Skeletal muscle tissue (tissue), 5 donors: Measurements from ENCODE around the gene KIR3DL2. TPM values are rescaled to one million over a fixed set of nuclear protein-coding genes. Genes with fewer than 3 reads are reported as not detected.
"Not testable (repeated sequence)": the region's sequence is repeated elsewhere in the genome, so short reads cannot be mapped to it uniquely, and the experiment has no call there.

Experiments
- H3K27ac ChIP-seq: one replicate; pipeline ENCODE4 v1.7.0; 2013; ENCODE audit warnings: mild to moderate bottlenecking, low read depth, low read length, inconsistent platforms
- H3K27me3 ChIP-seq, 3 donors: one replicate each; pipeline ENCODE4 v1.7.0; 2013; ENCODE audit warnings: low read length in 3 of 3; ENCODE audit not compliant: control insufficient read depth in 3 of 3, insufficient read depth in 3 of 3
- H3K36me3 ChIP-seq, 3 donors: one replicate each; pipeline ENCODE4 v1.7.0; 2013; ENCODE audit warnings: low read length in 3 of 3; ENCODE audit not compliant: control insufficient read depth in 3 of 3, insufficient read depth in 3 of 3
- H3K4me1 ChIP-seq, 3 donors: one replicate each; pipeline ENCODE4 v1.7.0; 2013; ENCODE audit warnings: low read length in 3 of 3, mild to moderate bottlenecking in 3 of 3; ENCODE audit not compliant: control insufficient read depth in 3 of 3, insufficient read depth in 3 of 3
- H3K4me3 ChIP-seq, 3 donors: one replicate each; pipeline ENCODE4 v1.7.0; 2013; ENCODE audit warnings: low read length in 3 of 3
- H3K9ac ChIP-seq, 3 donors: one replicate each; pipeline ENCODE4 v1.7.0; 2013; ENCODE audit warnings: low read length in 3 of 3, mild to moderate bottlenecking in 3 of 3, moderate library complexity in 2 of 3, low read depth in 1 of 3
- H3K9me3 ChIP-seq, 3 donors: one replicate each; pipeline ENCODE4 v1.7.0; 2013; ENCODE audit warnings: low read length in 3 of 3; ENCODE audit not compliant: control insufficient read depth in 3 of 3
- small RNA-seq: library from RNA; depleted of rRNA; stranded (forward); fragments of <200 nt; gene quantifications from one replicate; pipeline ENCODE3, GENCODE V24; 2014
- total RNA-seq: library from RNA; depleted of rRNA; stranded (reverse); fragments of >200 nt; gene quantifications from one replicate; pipeline ENCODE4 v1.2.3, GENCODE V29; 2014
- donor health status: Osteomylitis.

KIR3DL2 gene
- total RNA-seq, 1 donor from 2014 or later, result not detected

GRCh38 chr19:54905803-54906511 lies 55.7 kb downstream of the KIR3DL2 start, which contains the start of gene NCR1:
TSS of gene NCR1 (plus strand) at chr19:54906148. CDS start at chr19:54906188, 40 bp downstream.
- H3K4me3 ChIP-seq, result no peak within 1 kb of the TSS
- H3K4me1 ChIP-seq, result no peaks in the 10 kb centered on the region
- H3K27me3 ChIP-seq, result peaks cover 0 to 5% (median 3%) of the 10 kb centered on the region in 3 donors
- no peak within 1 kb of the TSS for H3K9ac ChIP-seq
- H3K27ac ChIP-seq, result no peak within 1 kb of the TSS
- no peaks in the 10 kb centered on the region for H3K36me3 ChIP-seq
- peaks cover 0 to 3% (median 0%) of the 10 kb centered on the region in 3 donors for H3K9me3 ChIP-seq

- no peaks in the 10 kb centered on the region for H3K36me3 ChIP-seq
- H3K4me1 ChIP-seq, result no peaks in the 10 kb centered on the region
- H3K27me3 ChIP-seq, result peaks cover 0 to 5% (median 3%) of the 10 kb centered on the region in 3 donors
- no peak overlapping the region for H3K9ac ChIP-seq
- H3K4me3 ChIP-seq, result no peak overlapping the region
- peaks cover 0 to 3% (median under 1%) of the 10 kb centered on the region in 3 donors for H3K9me3 ChIP-seq
- no peak overlapping the region for H3K27ac ChIP-seq
These were observed 56.6 kb downstream of the KIR3DL2 start for GRCh38 chr19:54906819-54907218.

GRCh38 chr19:54907899-54908298 lies 57.7 kb downstream of the KIR3DL2 start:
- not testable (repeated sequence) for H3K4me3 ChIP-seq, H3K27me3 ChIP-seq, H3K27ac ChIP-seq, H3K9me3 ChIP-seq, H3K4me1 ChIP-seq, H3K9ac ChIP-seq, H3K36me3 ChIP-seq

Small RNAs within 50 kb of the gene (small RNA-seq; reads per million reads assigned to genes)
- gene RNU6-222P, result not detected

Other genes with a start within 250 kb of the KIR3DL2 start
- 1.0 TPM for gene LILRB1, start 220.0 kb upstream of the KIR3DL2 start, total RNA-seq
- gene LILRB4, start 187.5 kb upstream of the KIR3DL2 start, total RNA-seq, result 0.52 TPM
- not detected for gene KIR3DL3, start 126.0 kb upstream of the KIR3DL2 start, total RNA-seq
- gene KIR2DL3, start 111.9 kb upstream of the KIR3DL2 start, total RNA-seq, result not detected
- not detected for gene KIR2DL1, start 80.7 kb upstream of the KIR3DL2 start, total RNA-seq
- gene KIR2DL4, start 46.8 kb upstream of the KIR3DL2 start, total RNA-seq, result not detected
- not detected for gene KIR3DL1, start 34.0 kb upstream of the KIR3DL2 start, total RNA-seq
- not detected for gene KIR2DS4, start 17.8 kb upstream of the KIR3DL2 start, total RNA-seq
- gene FCAR, start 23.8 kb downstream of the KIR3DL2 start, total RNA-seq, result 1.0 TPM
- not detected for gene NCR1, start 55.7 kb downstream of the KIR3DL2 start, total RNA-seq
- not detected for gene NLRP7, start 97.1 kb downstream of the KIR3DL2 start, total RNA-seq
- 3.7 TPM for gene NLRP2, start 115.9 kb downstream of the KIR3DL2 start, total RNA-seq
- gene GP6, start 187.8 kb downstream of the KIR3DL2 start, total RNA-seq, result 1.6 TPM
- gene RDH13, start 212.7 kb downstream of the KIR3DL2 start, total RNA-seq, result 12.5 TPM
- 1.0 TPM for gene EPS8L1, start 225.4 kb downstream of the KIR3DL2 start, total RNA-seq